Stimulated activated CD8-positive, alpha-beta memory T cell treated with anti-CD3 and anti-CD28 coated beads, Interleukin-15, amount 100 ng/mL, for 4 hours (primary cell): ENCODE measurements around the gene CHEK2.
"Not testable (repeated sequence)": the region's sequence is repeated elsewhere in the genome, so short reads cannot be mapped to it uniquely, and the experiment has no call there.

Experiments
- DNase-seq, 2 donors: peaks; one replicate each; pipeline ENCODE4 v3.0.0-alpha.2; 2020; ENCODE audit warnings: low read depth in 2 of 2

Gene CHEK2

GRCh38 chr22:28689796-28690195 is 51.8 kb downstream of the CHEK2 start:
- DNase-seq, result not testable (repeated sequence)

- not testable (repeated sequence) for DNase-seq
Observed at GRCh38 chr22:28682966-28683365, 58.7 kb downstream of the CHEK2 start.

GRCh38 chr22:28680813-28681490 is 60.7 kb downstream of the CHEK2 start:
- DNase-seq, result not testable (repeated sequence)

- peak in 1 of 2 donors; percentile 17 for DNase-seq
Observed at GRCh38 chr22:28679611-28680287, 61.9 kb downstream of the CHEK2 start, which contains the start of gene TTC28. TTC28 (minus strand) TSS chr22:28679840; CDS start chr22:28679723, 117 bp downstream.

- not testable (repeated sequence) for DNase-seq
Observed at GRCh38 chr22:28678778-28679610, 62.6 kb downstream of the CHEK2 start.

- not testable (repeated sequence) for DNase-seq
Observed at GRCh38 chr22:28678170-28678569, 63.5 kb downstream of the CHEK2 start.

GRCh38 chr22:28674121-28674563 is 67.5 kb downstream of the CHEK2 start:
- no peak for DNase-seq

GRCh38 chr22:28670756-28671155 is 70.9 kb downstream of the CHEK2 start:
- no peak for DNase-seq

GRCh38 chr22:28670161-28670560 is 71.5 kb downstream of the CHEK2 start:
- no peak for DNase-seq

GRCh38 chr22:28669387-28669786 is 72.2 kb downstream of the CHEK2 start:
- no peak for DNase-seq

- DNase-seq, result not testable (repeated sequence)
Observed at GRCh38 chr22:28663569-28663942, 78.1 kb downstream of the CHEK2 start.

- no peak for DNase-seq
Observed at GRCh38 chr22:28658448-28658847, 83.2 kb downstream of the CHEK2 start.

- no peak for DNase-seq
Observed at GRCh38 chr22:28656181-28656580, 85.4 kb downstream of the CHEK2 start.

GRCh38 chr22:28650463-28650862 is 91.2 kb downstream of the CHEK2 start:
- no peak for DNase-seq

- DNase-seq, result no peak
Observed at GRCh38 chr22:28648792-28649191, 92.8 kb downstream of the CHEK2 start.

GRCh38 chr22:28647216-28647615 is 94.4 kb downstream of the CHEK2 start:
- no peak for DNase-seq

- DNase-seq, result no peak
Observed at GRCh38 chr22:28639321-28639720, 102.3 kb downstream of the CHEK2 start.
